HEK293T (cell line): ENCODE measurements around the gene MAG.

ENCODE experiments used
- ARNT ChIP-seq: fragments of 450-650 bp; IDR thresholded peaks from 2 replicates; pipeline ENCODE4 v1.6.1; 2017; ENCODE audit warnings: mild to moderate bottlenecking
- BHLHE40 ChIP-seq: fragments of 450-650 bp; IDR thresholded peaks from 2 replicates; pipeline ENCODE4 v1.6.1; 2016; ENCODE audit warnings: mild to moderate bottlenecking, moderate library complexity, borderline replicate concordance
- ELF4 ChIP-seq: fragments of 450-650 bp; IDR thresholded peaks from 2 replicates; pipeline ENCODE4 v1.6.1; 2017; ENCODE audit warnings: antibody characterized with exemption
- FOXA1 ChIP-seq: fragments of 450-650 bp; IDR thresholded peaks from 2 replicates; pipeline ENCODE4 v1.6.1; 2016; ENCODE audit warnings: mild to moderate bottlenecking
- FOXK2 ChIP-seq: fragments of 450-650 bp; IDR thresholded peaks from 2 replicates; pipeline ENCODE4 v1.6.1; 2016; ENCODE audit warnings: mild to moderate bottlenecking
- FOXM1 ChIP-seq: fragments of 450-650 bp; IDR thresholded peaks from 2 replicates; pipeline ENCODE4 v1.6.1; 2017; ENCODE audit warnings: mild to moderate bottlenecking, borderline replicate concordance
- HDGF ChIP-seq: fragments of 450-650 bp; IDR thresholded peaks from 2 replicates; pipeline ENCODE4 v1.6.1; 2017; ENCODE audit warnings: antibody characterized with exemption, borderline replicate concordance
- LEF1 ChIP-seq: fragments of 450-650 bp; IDR thresholded peaks from 2 replicates; pipeline ENCODE4 v1.6.1; 2017; ENCODE audit warnings: mild to moderate bottlenecking, borderline replicate concordance
- NFRKB ChIP-seq: fragments of 450-650 bp; IDR thresholded peaks from 2 replicates; pipeline ENCODE4 v1.6.1; 2016; ENCODE audit warnings: mild to moderate bottlenecking, moderate library complexity
- PKNOX1 ChIP-seq: fragments of 450-650 bp; IDR thresholded peaks from 2 replicates; pipeline ENCODE4 v1.6.1; 2016
- SP1 ChIP-seq: fragments of 450-650 bp; IDR thresholded peaks from 2 replicates; pipeline ENCODE4 v1.6.1; 2017
- SUZ12 ChIP-seq: fragments of 450-650 bp; IDR thresholded peaks from 2 replicates; pipeline ENCODE4 v1.6.1; 2016; ENCODE audit warnings: mild to moderate bottlenecking
- TARDBP ChIP-seq: fragments of 450-650 bp; IDR thresholded peaks from 2 replicates; pipeline ENCODE4 v1.6.1; 2016
- ZNF384 ChIP-seq: fragments of 450-650 bp; IDR thresholded peaks from 2 replicates; pipeline ENCODE4 v1.6.1; 2016

GRCh38 chr19:35257113-35257461 lies 34.9 kb upstream of the MAG start:
- TF ChIP-seq BHLHE40 (no peak), HDGF (no peak), FOXK2 (no peak), SP1 (no peak), ARNT (no peak), FOXA1 (no peak), SUZ12 (no peak), NFRKB (no peak), LEF1 (no peak), PKNOX1 (no peak), ELF4 (no peak), TARDBP (no peak), FOXM1 (no peak), ZNF384 (no peak)
